Measurements from ENCODE around the gene MRPL32. TPM values are rescaled to one million over a fixed set of nuclear protein-coding genes. Genes with fewer than 3 reads are reported as not detected.

The MRPL32 gene
- total and polyA plus RNA-seq, 2 of the 13 experiments (the other 11 are each of a cell fraction or from before 2014, with no cell fraction given): 39.0 to 81.2 TPM

DNA sequence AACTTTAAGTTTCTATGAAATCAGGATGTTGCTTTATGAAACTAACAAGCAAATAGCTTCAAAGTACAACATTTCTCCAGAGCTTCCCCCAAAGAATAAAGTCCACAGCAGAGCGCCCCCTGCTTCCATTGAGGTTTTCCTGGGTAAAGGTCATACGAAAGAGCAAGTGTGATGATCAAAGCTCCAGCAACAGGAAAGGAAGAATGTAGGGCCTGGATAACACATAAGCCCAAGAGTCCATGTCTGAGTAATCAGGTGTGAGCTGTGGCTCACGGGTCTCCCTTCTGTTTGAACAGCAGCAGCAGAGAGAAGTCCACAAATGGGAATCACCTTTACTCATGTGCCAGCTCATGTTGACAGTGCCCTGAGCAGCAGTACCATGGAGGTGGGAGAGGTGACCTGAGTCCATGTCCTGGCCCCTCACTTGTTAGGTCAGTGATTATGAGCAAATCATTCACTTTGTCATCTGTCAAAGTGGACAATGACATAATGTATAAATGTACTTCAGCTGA lies 50.5 kb downstream of the MRPL32 start (continued):
- TF ChIP-seq RARA (CRISPR knock-in tag; IDR thresholded peaks at IDR 0.05) (peak; percentile 95), ZNF510 (CRISPR knock-in tag; IDR thresholded peaks at IDR 0.05; ENCODE audit: low read depth) (no peak), ZNF33A (CRISPR knock-in tag; IDR thresholded peaks at IDR 0.05; ENCODE audit: borderline replicate concordance) (no peak), ATRX (CRISPR knock-in tag; IDR thresholded peaks at IDR 0.05; ENCODE audit: borderline replicate concordance) (no peak), ZBTB8A (CRISPR knock-in tag; IDR thresholded peaks at IDR 0.05; ENCODE audit: borderline replicate concordance, low read depth) (no peak), ZNF501 (CRISPR knock-in tag; IDR thresholded peaks at IDR 0.05) (peak; percentile 45; the same call in 1 of the 2 replicates), MIXL1 (CRISPR knock-in tag; IDR thresholded peaks at IDR 0.05) (peak; percentile 72), ZNF296 (CRISPR knock-in tag; conservative IDR thresholded peaks at IDR 0.05) (no peak), ZNF430 (CRISPR knock-in tag; IDR thresholded peaks at IDR 0.05) (no peak), CENPT (CRISPR knock-in tag; IDR thresholded peaks at IDR 0.05; ENCODE audit: low read depth) (no peak), ZNF772 (CRISPR knock-in tag; IDR thresholded peaks at IDR 0.05) (no peak), ZNF878 (CRISPR knock-in tag; IDR thresholded peaks at IDR 0.05) (peak; percentile 72; the same call in 1 of the 2 replicates), SP4 (CRISPR knock-in tag; IDR thresholded peaks at IDR 0.05) (no peak), GTF3A (CRISPR knock-in tag; conservative IDR thresholded peaks at IDR 0.05) (no peak), SIN3B (IDR thresholded peaks at IDR 0.05; ENCODE audit: low read length) (no peak), THYN1 (CRISPR knock-in tag; IDR thresholded peaks at IDR 0.05; ENCODE audit: borderline replicate concordance, low read depth) (0 out of 2 replicates have a peak, but pooled peaks have one; percentile 47), NFKB2 (CRISPR knock-in tag; IDR thresholded peaks at IDR 0.05; ENCODE audit: borderline replicate concordance) (no peak), ZNF441 (CRISPR knock-in tag; IDR thresholded peaks at IDR 0.05; ENCODE audit: borderline replicate concordance) (peak; percentile 81), BORCS8-MEF2B (CRISPR knock-in tag; IDR thresholded peaks at IDR 0.05) (no peak), SNAPC2 (CRISPR knock-in tag; IDR thresholded peaks at IDR 0.05) (0 out of 2 replicates have a peak, but pooled peaks have one; percentile 28), ZBTB20 (CRISPR knock-in tag; IDR thresholded peaks at IDR 0.05; ENCODE audit: borderline replicate concordance, low read depth) (peak; percentile 20; the same call in 1 of the 2 replicates), ZNF292 (CRISPR knock-in tag; IDR thresholded peaks at IDR 0.05; ENCODE audit: borderline replicate concordance, low read depth) (0 out of 2 replicates have a peak, but pooled peaks have one; percentile 25)
- TF ChIP-seq, protein P1, sequence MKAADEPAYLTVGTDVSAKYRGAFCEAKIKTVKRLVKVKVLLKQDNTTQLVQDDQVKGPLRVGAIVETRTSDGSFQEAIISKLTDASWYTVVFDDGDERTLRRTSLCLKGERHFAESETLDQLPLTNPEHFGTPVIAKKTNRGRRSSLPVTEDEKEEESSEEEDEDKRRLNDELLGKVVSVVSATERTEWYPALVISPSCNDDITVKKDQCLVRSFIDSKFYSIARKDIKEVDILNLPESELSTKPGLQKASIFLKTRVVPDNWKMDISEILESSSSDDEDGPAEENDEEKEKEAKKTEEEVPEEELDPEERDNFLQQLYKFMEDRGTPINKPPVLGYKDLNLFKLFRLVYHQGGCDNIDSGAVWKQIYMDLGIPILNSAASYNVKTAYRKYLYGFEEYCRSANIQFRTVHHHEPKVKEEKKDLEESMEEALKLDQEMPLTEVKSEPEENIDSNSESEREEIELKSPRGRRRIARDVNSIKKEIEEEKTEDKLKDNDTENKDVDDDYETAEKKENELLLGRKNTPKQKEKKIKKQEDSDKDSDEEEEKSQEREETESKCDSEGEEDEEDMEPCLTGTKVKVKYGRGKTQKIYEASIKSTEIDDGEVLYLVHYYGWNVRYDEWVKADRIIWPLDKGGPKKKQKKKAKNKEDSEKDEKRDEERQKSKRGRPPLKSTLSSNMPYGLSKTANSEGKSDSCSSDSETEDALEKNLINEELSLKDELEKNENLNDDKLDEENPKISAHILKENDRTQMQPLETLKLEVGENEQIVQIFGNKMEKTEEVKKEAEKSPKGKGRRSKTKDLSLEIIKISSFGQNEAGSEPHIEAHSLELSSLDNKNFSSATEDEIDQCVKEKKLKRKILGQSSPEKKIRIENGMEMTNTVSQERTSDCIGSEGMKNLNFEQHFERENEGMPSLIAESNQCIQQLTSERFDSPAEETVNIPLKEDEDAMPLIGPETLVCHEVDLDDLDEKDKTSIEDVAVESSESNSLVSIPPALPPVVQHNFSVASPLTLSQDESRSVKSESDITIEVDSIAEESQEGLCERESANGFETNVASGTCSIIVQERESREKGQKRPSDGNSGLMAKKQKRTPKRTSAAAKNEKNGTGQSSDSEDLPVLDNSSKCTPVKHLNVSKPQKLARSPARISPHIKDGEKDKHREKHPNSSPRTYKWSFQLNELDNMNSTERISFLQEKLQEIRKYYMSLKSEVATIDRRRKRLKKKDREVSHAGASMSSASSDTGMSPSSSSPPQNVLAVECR (CRISPR knock-in tag; IDR thresholded peaks at IDR 0.05; ENCODE audit: borderline replicate concordance): no peak
- TF ChIP-seq, protein P2, sequence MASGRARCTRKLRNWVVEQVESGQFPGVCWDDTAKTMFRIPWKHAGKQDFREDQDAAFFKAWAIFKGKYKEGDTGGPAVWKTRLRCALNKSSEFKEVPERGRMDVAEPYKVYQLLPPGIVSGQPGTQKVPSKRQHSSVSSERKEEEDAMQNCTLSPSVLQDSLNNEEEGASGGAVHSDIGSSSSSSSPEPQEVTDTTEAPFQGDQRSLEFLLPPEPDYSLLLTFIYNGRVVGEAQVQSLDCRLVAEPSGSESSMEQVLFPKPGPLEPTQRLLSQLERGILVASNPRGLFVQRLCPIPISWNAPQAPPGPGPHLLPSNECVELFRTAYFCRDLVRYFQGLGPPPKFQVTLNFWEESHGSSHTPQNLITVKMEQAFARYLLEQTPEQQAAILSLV (CRISPR knock-in tag; IDR thresholded peaks at IDR 0.05; ENCODE audit: borderline replicate concordance): no peak
- TF ChIP-seq, protein P3, sequence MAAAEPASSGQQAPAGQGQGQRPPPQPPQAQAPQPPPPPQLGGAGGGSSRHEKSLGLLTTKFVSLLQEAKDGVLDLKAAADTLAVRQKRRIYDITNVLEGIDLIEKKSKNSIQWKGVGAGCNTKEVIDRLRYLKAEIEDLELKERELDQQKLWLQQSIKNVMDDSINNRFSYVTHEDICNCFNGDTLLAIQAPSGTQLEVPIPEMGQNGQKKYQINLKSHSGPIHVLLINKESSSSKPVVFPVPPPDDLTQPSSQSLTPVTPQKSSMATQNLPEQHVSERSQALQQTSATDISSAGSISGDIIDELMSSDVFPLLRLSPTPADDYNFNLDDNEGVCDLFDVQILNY (CRISPR knock-in tag; conservative IDR thresholded peaks at IDR 0.05): no peak
